Endothelial cell of umbilical vein (primary cell): ENCODE data around the gene LCN12. TPM values are rescaled to one million over a fixed set of nuclear protein-coding genes. Genes with fewer than 3 reads are reported as not detected.

ENCODE experiments used
- BruUV-seq: library from RNA; stranded (reverse); fragments of 400-500 nt; replicated peaks from 2 replicates; lab custom pipeline; 2021; lab: Mats Ljungman, UMichigan
- CTCF ChIA-PET: fragments of 300-600, 350-600 bp; sonication (Branson Sonifier 250); formaldehyde crosslinking; loops from one replicate; lab custom pipeline; 2021; ENCODE audit warnings: antibody characterized with exemption, inconsistent platforms; lab: Charles Lee
- POLR2A ChIA-PET: fragments of 300-600, 350-600 bp; sonication (Branson Sonifier 250); formaldehyde crosslinking; loops from one replicate; lab custom pipeline; 2021; ENCODE audit warnings: antibody characterized with exemption, inconsistent platforms; lab: Charles Lee
- DNase-seq: peaks from one replicate; pipeline ENCODE4 v3.0.0-alpha.2; 2011; ENCODE audit warnings: low read depth, low spot score
- FAIRE-seq: peaks from 2 replicates; lab custom pipeline; 2011; peaks lifted over from hg19 to GRCh38; lab: Jason Lieb, UNC
- H2AFZ ChIP-seq: 2 replicates; pipeline ENCODE4 v1.6.0; 2012; ENCODE audit warnings: low read depth, low read length, control low read depth, inconsistent platforms
- H3K27ac ChIP-seq: 2 replicates; pipeline ENCODE4 v1.5.1; 2011; ENCODE audit warnings: low read depth, mild to moderate bottlenecking, control low read depth, low read length, moderate library complexity; ENCODE audit not compliant: insufficient read depth
- H3K27me3 ChIP-seq, 2 experiments: 2 replicates each; pipeline versions ENCODE4 v1.6.0 to v1.6.1; 2011; ENCODE audit warnings: low read length in 2 of 2, mixed read lengths in 1 of 2; ENCODE audit not compliant: control insufficient read depth in 2 of 2, insufficient read depth in 2 of 2
- H3K36me3 ChIP-seq, 2 experiments: 2 replicates in 1 of 2; 3 replicates in 1 of 2; pipeline ENCODE4 v1.5.1; 2011; ENCODE audit warnings: low read length in 2 of 2, mild to moderate bottlenecking in 1 of 2, moderate library complexity in 1 of 2; ENCODE audit not compliant: control insufficient read depth in 2 of 2, insufficient read depth in 2 of 2; ENCODE audit errors: extremely low read depth in 1 of 2
- H3K4me1 ChIP-seq: 3 replicates; pipeline ENCODE4 v1.5.1; 2011; ENCODE audit warnings: mild to moderate bottlenecking, low read length; ENCODE audit not compliant: control insufficient read depth, insufficient read depth; ENCODE audit errors: extremely low read depth
- H3K4me2 ChIP-seq: 2 replicates; pipeline ENCODE4 v1.6.1; 2011; ENCODE audit warnings: low read length, control low read depth, mixed read lengths; ENCODE audit not compliant: insufficient read depth
- H3K4me3 ChIP-seq, 3 experiments: fragments of 200-600 bp in 1 of 3; sonication (generic), shearing (Covaris generic) in 1 of 3; replicated peaks in 1 of 3; 2 replicates each; pipeline ENCODE4 v1.5.1; 2011 to 2016; ENCODE audit warnings: control low read depth in 3 of 3, low read length in 3 of 3, mild to moderate bottlenecking in 2 of 3, inconsistent platforms in 1 of 3, low read depth in 1 of 3, moderate library complexity in 1 of 3; ENCODE audit not compliant: insufficient read depth in 1 of 3
- H3K79me2 ChIP-seq: 2 replicates; pipeline ENCODE4 v1.6.0; 2012; ENCODE audit warnings: low read length, inconsistent platforms; ENCODE audit not compliant: control insufficient read depth, insufficient read depth
- H3K9ac ChIP-seq: replicated peaks from 2 replicates; pipeline ENCODE3; 2011; ENCODE audit warnings: low read length, control low read depth; ENCODE audit not compliant: insufficient read depth; ENCODE audit errors: extremely low read depth
- H3K9me1 ChIP-seq: replicated peaks from 3 replicates; pipeline ENCODE4 v1.6.0; 2011; ENCODE audit warnings: mild to moderate bottlenecking, low read length; ENCODE audit not compliant: control insufficient read depth, insufficient read depth; ENCODE audit errors: extremely low read depth
- H3K9me3 ChIP-seq: replicated peaks from 2 replicates; pipeline ENCODE4 v1.5.1; 2012; ENCODE audit warnings: low read length, inconsistent platforms; ENCODE audit not compliant: control insufficient read depth, insufficient read depth
- H4K20me1 ChIP-seq: replicated peaks from 2 replicates; pipeline ENCODE3; 2011; ENCODE audit warnings: mild to moderate bottlenecking, low read length; ENCODE audit not compliant: control insufficient read depth, insufficient read depth; ENCODE audit errors: extremely low read depth
- CTCF ChIP-seq, 2 donors: IDR thresholded peaks; 1 replicate in 1 of 2; 2 replicates in 1 of 2; pipeline ENCODE4 v1.5.1; 2011; ENCODE audit warnings: low read length in 2 of 2, mild to moderate bottlenecking in 2 of 2, moderate library complexity in 2 of 2, control low read depth in 1 of 2, inconsistent platforms in 1 of 2, low read depth in 1 of 2; ENCODE audit not compliant: insufficient read depth in 1 of 2; ENCODE audit errors: extremely low read depth in 1 of 2
- EZH2 ChIP-seq: IDR thresholded peaks from 2 replicates; pipeline ENCODE4 v1.6.1; 2012; ENCODE audit warnings: borderline replicate concordance, low read depth, mild to moderate bottlenecking, moderate library complexity, low read length, inconsistent platforms; ENCODE audit not compliant: severe bottlenecking
- FOS ChIP-seq: IDR thresholded peaks from 2 replicates; pipeline ENCODE4 v1.6.1; 2011; ENCODE audit warnings: mild to moderate bottlenecking, low read length, moderate library complexity, borderline replicate concordance; ENCODE audit not compliant: insufficient read depth
- GATA2 ChIP-seq: IDR thresholded peaks from 2 replicates; pipeline ENCODE4 v1.7.0; 2011; ENCODE audit warnings: low read depth, mild to moderate bottlenecking, moderate library complexity, mixed read lengths, low read length; ENCODE audit not compliant: insufficient read length, insufficient read depth
- MAX ChIP-seq: IDR thresholded peaks from 2 replicates; pipeline ENCODE4 v1.6.1; 2011; ENCODE audit not compliant: insufficient read depth, insufficient read length
- MYC ChIP-seq: IDR thresholded peaks from one replicate; pipeline ENCODE4 v1.6.1; 2011; ENCODE audit warnings: mild to moderate bottlenecking, low read depth, low read length
- POLR2A ChIP-seq: IDR thresholded peaks from 2 replicates; pipeline ENCODE4 v1.6.1; 2012; ENCODE audit warnings: low read depth, mild to moderate bottlenecking, control low read depth, low read length
- POLR2AphosphoS5 ChIP-seq: IDR thresholded peaks from 2 replicates; pipeline ENCODE4 v1.6.1; 2012; ENCODE audit warnings: low read depth, mild to moderate bottlenecking, control low read depth, low read length, moderate library complexity; ENCODE audit not compliant: insufficient read depth
- dilution Hi-C: fragments of 300-500 bp; cut with MboI; formaldehyde crosslinking; loops from one replicate; pipeline ENCODE4 v1.15.0; 2019; ENCODE audit warnings: low sequenced_read_pairs; ENCODE audit not compliant: extremely low pct_ligation_motif_present
- intact Hi-C: fragments of 100-400 bp; cut with micrococcal nuclease; formaldehyde crosslinking; loops from one replicate; pipeline ENCODE4 v1.10.0; 2022
- polyA plus RNA-seq, 4 experiments: library from polyadenylated mRNA; depleted of rRNA in 3 of 4; stranded (reverse) in 3 of 4; unstranded in 1 of 4; fragments of >200 nt; gene quantifications; 2 replicates each; pipeline versions ENCODE4 v1.2.1 to v1.2.3, GENCODE V29; 2011 to 2012; ENCODE audit warnings: missing spikeins in 1 of 4
- total RNA-seq: library from RNA; stranded (reverse); gene quantifications from 2 replicates; pipeline ENCODE4 v1.2.3, GENCODE V29; 2021

The LCN12 gene
- total and polyA plus RNA-seq, 2 donors (not counting 3 experiments of a cell fraction or from before 2014, with no cell fraction given), result 0.35 to 0.52 TPM

- dilution Hi-C loops, result no loop called here
Measured at GRCh38 chr9:136984464-136985026, 32.5 kb downstream of the LCN12 start.

GRCh38 chr9:136985027-136985602, 33.0 kb downstream of the LCN12 start:
- H2AFZ ChIP-seq, result no peak overlapping the region
- H3K27me3 ChIP-seq, result peaks cover 3 to 10% of the 10 kb centered on the region in 2 experiments
- dilution Hi-C loops (no loop called here), intact Hi-C loops (no loop called here)
- H3K9me3 ChIP-seq, result no peaks in the 10 kb centered on the region
- no peak overlapping the region for H3K4me3 ChIP-seq
- TF ChIP-seq MAX (no peak), CTCF (IDR thresholded peaks at IDR 0.05; ENCODE audit: extremely low read depth in 1 of 2, insufficient read depth in 1 of 2, low read depth in 1 of 2, low read length in 2 of 2) (no peak), POLR2AphosphoS5 (no peak), EZH2 (peak; percentile 80), GATA2 (no peak), FOS (no peak), MYC (no peak), POLR2A (no peak)
- FAIRE-seq (no peak), DNase-seq (no peak)
- no peaks in the 10 kb centered on the region for H3K36me3 ChIP-seq
- no peak overlapping the region for H3K4me2 ChIP-seq
- H3K79me2 ChIP-seq, result no peaks in the 10 kb centered on the region
- H3K9me1 ChIP-seq, result no peaks in the 10 kb centered on the region
- no TSS peak for BruUV-seq
- ChIA-PET CTCF (interaction anchor here (1.3 kb wide), 1 partner anchor 37 kb away, joined by 3 read pairs; no protein-coding TSS in a partner anchor), POLR2A (no interaction called here)
- H3K4me1 ChIP-seq, result peaks cover 4% of the 10 kb centered on the region
- no peak overlapping the region for H3K9ac ChIP-seq
- no peaks in the 10 kb centered on the region for H4K20me1 ChIP-seq
- no peak overlapping the region for H3K27ac ChIP-seq

More at GRCh38 chr9:136984464-136985026, 32.5 kb downstream of the LCN12 start:
- H3K27me3 ChIP-seq, result peaks cover 3 to 10% of the 10 kb centered on the region in 2 experiments
- no peak overlapping the region for H3K4me2 ChIP-seq
- peaks cover 4% of the 10 kb centered on the region for H3K4me1 ChIP-seq
- FAIRE-seq, result no peak
- no TSS peak for BruUV-seq
- no peaks in the 10 kb centered on the region for H3K9me3 ChIP-seq
- no peaks in the 10 kb centered on the region for H3K36me3 ChIP-seq
- no peak overlapping the region for H3K9ac ChIP-seq
- intact Hi-C loops, result no loop called here
- TF ChIP-seq GATA2 (no peak), EZH2 (no peak)
- ChIA-PET POLR2A (no interaction called here), CTCF (interaction anchor here (1.3 kb wide), 1 partner anchor 36 kb away, joined by 3 read pairs; no protein-coding TSS in a partner anchor)
- H4K20me1 ChIP-seq, result no peaks in the 10 kb centered on the region
- no peak overlapping the region for H2AFZ ChIP-seq
- no peak overlapping the region for H3K4me3 ChIP-seq
- H3K27ac ChIP-seq, result no peak overlapping the region
- H3K9me1 ChIP-seq, result no peaks in the 10 kb centered on the region
- H3K79me2 ChIP-seq, result no peaks in the 10 kb centered on the region
- no peak for DNase-seq
